AG10803 (cell line): Measurements from ENCODE around the gene WDR37.

Experiments
- DNase-seq: peaks from one replicate; pipeline ENCODE4 v3.0.0; 2010; ENCODE audit warnings: low read depth
- H3K4me3 ChIP-seq: 2 replicates; pipeline ENCODE4 v1.5.1; 2011; ENCODE audit warnings: mild to moderate bottlenecking, low read length, control low read depth
- CTCF ChIP-seq: conservative IDR thresholded peaks from 2 replicates; pipeline ENCODE4 v1.5.1; 2011; ENCODE audit warnings: mild to moderate bottlenecking, low read length, control low read depth, inconsistent platforms

The WDR37 gene

GRCh38 chr10:1174022-1174421, 117.8 kb downstream of the WDR37 start:
- no peak for TF ChIP-seq CTCF
- no peak for DNase-seq
- no peak overlapping the region for H3K4me3 ChIP-seq

DNA sequence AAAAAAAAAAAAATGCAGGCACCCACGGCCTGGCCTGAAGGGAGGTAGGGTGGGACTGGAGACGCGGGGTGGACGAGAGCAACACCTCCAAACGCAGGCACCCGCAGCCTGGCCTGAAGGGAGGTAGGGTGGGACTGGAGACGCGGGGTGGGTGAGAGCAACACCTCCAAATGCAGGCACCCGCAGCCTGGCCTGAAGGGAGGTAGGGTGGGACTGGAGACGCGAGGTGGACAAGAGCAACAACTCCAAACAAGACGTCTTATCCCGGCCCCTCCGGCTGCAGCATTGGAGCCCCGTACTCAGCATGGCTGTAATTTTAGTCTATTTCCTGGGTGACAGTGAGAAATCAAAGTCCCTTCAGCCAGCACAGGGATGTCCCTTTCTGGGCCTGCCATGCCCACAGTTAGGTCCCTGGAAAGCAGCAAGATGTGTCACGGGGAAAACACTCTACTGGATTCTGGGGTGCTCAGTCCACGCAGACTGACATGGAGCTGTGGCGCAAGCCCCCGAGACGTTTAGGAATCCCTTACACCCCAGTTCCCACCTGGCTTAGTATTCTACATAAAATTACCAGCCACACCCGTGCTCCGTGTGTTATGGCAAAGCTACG, 119.9 kb downstream of the WDR37 start:
- no peak for TF ChIP-seq CTCF
- no peak overlapping the region for H3K4me3 ChIP-seq
- no peak for DNase-seq

DNA sequence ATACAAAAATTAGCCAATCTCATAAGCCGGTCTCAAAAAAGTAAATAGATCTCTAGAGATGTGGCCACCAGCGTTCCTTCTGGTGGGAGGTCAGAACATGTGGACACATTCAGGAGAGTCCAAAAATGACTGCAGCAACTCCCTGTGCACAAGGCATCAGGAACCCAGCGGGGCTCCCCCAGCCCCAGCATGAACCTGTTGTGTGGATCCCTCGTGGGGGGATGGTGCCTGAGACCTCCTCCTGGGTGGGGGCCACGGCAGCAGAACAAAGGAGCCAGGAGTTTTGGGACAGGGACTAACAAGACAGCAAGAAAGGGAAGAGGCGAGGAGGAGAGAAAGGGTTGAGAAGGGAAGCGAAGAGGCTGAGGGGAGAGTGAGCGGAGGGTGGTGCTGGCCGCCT, 121.8 kb downstream of the WDR37 start:
- no peak for TF ChIP-seq CTCF
- no peak overlapping the region for H3K4me3 ChIP-seq
- no peak for DNase-seq

DNA sequence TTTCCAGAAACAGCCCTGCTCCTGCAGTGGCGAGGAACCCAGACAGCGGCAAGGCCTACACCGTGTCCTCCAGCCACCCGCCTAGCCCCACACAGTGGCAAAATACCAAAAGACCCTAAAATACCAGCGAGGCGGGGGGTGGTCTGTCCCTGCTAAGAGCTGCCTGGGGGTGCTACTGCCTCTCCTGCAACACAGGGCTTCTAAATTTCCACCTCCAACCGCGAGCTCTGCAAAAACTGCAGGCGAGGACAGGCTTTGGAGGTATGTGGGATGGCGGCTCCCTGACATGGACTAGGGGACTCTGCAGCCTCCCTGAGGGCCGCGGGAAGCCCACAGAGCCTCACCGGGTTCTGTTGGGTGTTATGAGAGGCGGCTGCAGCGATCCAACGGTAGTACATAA, 122.3 kb downstream of the WDR37 start:
- no peak overlapping the region for H3K4me3 ChIP-seq
- no peak for TF ChIP-seq CTCF
- DNase-seq, result no peak

DNA sequence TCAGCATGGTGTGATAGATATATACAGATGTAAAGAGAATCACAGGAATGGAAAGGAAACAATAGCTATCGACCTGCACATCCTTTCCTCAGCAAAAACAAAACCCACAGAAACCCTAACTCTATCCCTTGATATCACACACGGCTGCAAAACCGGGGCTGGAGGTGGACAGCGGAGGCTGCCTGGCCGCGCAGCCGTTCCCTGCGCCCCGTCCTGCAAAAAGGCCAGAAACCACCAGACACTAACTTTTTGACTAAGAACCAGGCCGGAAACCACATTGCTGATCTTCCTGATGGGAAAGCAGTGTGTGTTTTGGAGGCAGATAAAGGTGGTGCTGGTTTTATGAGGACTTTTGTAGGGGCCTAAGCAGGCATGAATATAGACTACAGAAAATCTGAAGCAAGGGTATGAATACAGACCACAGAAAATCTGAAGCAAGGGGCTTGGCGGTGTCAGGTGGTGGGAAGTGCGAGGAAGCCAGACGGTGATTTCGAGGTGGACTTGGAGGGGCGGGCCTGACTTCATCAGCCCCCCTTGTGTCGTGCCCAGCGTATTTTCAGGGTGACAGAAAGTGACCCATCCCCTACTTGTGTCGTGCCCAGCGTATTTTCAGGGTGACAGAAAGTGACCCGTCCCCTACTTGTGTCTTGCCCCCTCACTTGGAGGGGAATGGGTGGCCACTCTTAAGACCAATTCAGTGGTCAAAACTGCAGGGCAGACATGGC, 123.3 kb downstream of the WDR37 start:
- DNase-seq, result no peak
- no peak overlapping the region for H3K4me3 ChIP-seq
- no peak for TF ChIP-seq CTCF

- TF ChIP-seq CTCF, result no peak
- no peak overlapping the region for H3K4me3 ChIP-seq
Observed at GRCh38 chr10:1180071-1180730, 124.0 kb downstream of the WDR37 start.

DNA sequence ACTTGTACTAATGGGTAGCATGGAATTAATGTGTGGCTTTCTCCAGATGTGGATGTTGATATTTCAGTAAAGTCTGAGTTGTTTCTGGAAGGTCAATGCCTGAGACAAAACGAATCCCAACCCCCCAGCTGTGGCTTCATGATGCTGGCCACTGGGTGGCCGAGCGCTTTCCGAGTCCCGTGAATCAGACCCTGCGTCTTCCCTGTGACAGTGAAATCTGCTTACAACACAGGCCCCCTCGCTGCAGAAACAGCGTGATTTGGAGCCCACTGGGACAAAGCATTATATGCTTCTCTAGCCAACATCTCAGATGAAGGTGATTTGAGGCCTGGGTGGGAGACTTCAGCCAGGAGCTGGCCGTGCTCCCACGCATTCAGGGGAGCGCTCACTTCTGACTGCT, 124.7 kb downstream of the WDR37 start:
- no peak overlapping the region for H3K4me3 ChIP-seq
- TF ChIP-seq CTCF, result no peak
- no peak for DNase-seq

More at GRCh38 chr10:1180071-1180730, 124.0 kb downstream of the WDR37 start:
- DNase-seq, result no peak
